HCT116 (cell line): ENCODE data around the gene THRB.

Experiments used
- CBX3 ChIP-seq: IDR thresholded peaks from 2 replicates; pipeline ENCODE4 v1.6.1; 2012; ENCODE audit warnings: low read depth
- EGR1 ChIP-seq: IDR thresholded peaks from 2 replicates; pipeline ENCODE4 v1.6.1; 2012; ENCODE audit warnings: low read depth
- POLR2A ChIP-seq: IDR thresholded peaks from 2 replicates; pipeline ENCODE4 v1.7.0; 2011; ENCODE audit warnings: borderline replicate concordance; ENCODE audit not compliant: insufficient read depth, insufficient read length; ENCODE audit errors: extremely low read depth
- ZNF274 ChIP-seq: fragments of 200-500 bp; sonication (Bioruptor generic); IDR thresholded peaks from 2 replicates; pipeline ENCODE4 v1.6.1; 2014; ENCODE audit warnings: mild to moderate bottlenecking, low read depth, low read length, inconsistent platforms
- TF ChIP-seq, protein P1 (sequence below), 3 experiments: fragments of 200-600 bp in 1 of 3; sonication (generic) in 1 of 3; IDR thresholded peaks in 2 of 3; conservative IDR thresholded peaks in 1 of 3; 2 replicates each; pipeline ENCODE4 v1.5.1; 2012 to 2017; ENCODE audit warnings: low read depth in 2 of 3, low read length in 2 of 3, antibody characterized with exemption in 1 of 3, borderline replicate concordance in 1 of 3, control low read depth in 1 of 3, mild to moderate bottlenecking in 1 of 3, mixed read lengths in 1 of 3, mixed run types in 1 of 3, moderate library complexity in 1 of 3; ENCODE audit not compliant: insufficient read depth in 1 of 3
- TF ChIP-seq, protein P2 (sequence below): IDR thresholded peaks from 2 replicates; pipeline ENCODE4 v1.6.1; 2012; ENCODE audit warnings: low read depth

DNA sequence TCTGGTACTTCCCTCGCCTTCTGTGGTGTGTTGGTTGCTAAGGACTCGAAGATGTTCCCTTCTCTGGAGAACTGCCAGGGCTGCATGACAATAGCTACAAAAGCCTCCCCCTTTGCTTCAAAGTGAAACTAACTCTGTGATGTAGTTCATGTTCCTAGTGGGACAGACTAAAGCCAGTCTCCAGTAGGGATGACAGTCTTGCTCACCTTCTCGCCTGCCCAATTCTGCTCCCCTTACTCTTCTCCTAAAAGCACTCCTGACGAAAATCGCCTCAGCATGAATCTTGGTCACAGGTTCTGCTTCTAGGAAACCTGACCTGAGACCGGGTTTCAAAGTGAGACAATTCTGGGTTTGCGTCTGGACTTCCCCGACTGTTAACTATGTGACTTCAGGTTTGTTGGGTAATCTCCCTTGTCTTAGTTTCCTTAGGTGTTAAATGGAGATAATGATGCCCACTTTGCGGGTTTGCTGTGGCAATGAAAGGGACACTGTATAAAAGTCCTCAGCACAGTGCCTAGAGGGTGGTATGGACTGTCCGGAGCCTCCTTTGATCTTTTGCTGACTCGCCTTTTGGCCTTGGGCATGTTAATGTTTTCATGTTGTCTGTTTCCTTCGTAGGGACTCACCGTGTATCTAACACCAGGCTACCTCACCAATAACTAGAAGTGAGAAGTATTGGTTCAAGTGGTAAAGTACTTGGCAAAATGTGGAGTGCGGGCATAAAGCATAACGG is 24.9 kb upstream of the THRB start:
- TF ChIP-seq, protein P1, sequence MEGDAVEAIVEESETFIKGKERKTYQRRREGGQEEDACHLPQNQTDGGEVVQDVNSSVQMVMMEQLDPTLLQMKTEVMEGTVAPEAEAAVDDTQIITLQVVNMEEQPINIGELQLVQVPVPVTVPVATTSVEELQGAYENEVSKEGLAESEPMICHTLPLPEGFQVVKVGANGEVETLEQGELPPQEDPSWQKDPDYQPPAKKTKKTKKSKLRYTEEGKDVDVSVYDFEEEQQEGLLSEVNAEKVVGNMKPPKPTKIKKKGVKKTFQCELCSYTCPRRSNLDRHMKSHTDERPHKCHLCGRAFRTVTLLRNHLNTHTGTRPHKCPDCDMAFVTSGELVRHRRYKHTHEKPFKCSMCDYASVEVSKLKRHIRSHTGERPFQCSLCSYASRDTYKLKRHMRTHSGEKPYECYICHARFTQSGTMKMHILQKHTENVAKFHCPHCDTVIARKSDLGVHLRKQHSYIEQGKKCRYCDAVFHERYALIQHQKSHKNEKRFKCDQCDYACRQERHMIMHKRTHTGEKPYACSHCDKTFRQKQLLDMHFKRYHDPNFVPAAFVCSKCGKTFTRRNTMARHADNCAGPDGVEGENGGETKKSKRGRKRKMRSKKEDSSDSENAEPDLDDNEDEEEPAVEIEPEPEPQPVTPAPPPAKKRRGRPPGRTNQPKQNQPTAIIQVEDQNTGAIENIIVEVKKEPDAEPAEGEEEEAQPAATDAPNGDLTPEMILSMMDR (IDR thresholded peaks at IDR 0.05 in 2 of 3, conservative IDR thresholded peaks at IDR 0.05 in 1 of 3; ENCODE audit: borderline replicate concordance in 1 of 3, insufficient read depth in 1 of 3, low read depth in 2 of 3, low read length in 2 of 3) = no peak
- TF ChIP-seq POLR2A (no peak), EGR1 (no peak), ZNF274 (no peak), CBX3 (no peak)
- TF ChIP-seq, protein P2, sequence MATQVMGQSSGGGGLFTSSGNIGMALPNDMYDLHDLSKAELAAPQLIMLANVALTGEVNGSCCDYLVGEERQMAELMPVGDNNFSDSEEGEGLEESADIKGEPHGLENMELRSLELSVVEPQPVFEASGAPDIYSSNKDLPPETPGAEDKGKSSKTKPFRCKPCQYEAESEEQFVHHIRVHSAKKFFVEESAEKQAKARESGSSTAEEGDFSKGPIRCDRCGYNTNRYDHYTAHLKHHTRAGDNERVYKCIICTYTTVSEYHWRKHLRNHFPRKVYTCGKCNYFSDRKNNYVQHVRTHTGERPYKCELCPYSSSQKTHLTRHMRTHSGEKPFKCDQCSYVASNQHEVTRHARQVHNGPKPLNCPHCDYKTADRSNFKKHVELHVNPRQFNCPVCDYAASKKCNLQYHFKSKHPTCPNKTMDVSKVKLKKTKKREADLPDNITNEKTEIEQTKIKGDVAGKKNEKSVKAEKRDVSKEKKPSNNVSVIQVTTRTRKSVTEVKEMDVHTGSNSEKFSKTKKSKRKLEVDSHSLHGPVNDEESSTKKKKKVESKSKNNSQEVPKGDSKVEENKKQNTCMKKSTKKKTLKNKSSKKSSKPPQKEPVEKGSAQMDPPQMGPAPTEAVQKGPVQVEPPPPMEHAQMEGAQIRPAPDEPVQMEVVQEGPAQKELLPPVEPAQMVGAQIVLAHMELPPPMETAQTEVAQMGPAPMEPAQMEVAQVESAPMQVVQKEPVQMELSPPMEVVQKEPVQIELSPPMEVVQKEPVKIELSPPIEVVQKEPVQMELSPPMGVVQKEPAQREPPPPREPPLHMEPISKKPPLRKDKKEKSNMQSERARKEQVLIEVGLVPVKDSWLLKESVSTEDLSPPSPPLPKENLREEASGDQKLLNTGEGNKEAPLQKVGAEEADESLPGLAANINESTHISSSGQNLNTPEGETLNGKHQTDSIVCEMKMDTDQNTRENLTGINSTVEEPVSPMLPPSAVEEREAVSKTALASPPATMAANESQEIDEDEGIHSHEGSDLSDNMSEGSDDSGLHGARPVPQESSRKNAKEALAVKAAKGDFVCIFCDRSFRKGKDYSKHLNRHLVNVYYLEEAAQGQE = no peak
